Activated B cell treated with CpG ODN at 0.5 μM for 24 hours (primary cell): ENCODE measurements around the gene SFRP2. TPM values are rescaled to one million over a fixed set of nuclear protein-coding genes. Genes with fewer than 3 reads are reported as not detected.
A peak's percentile ranks its signal among the peaks of the same experiment; 100 is the strongest.

Source experiments
- ATAC-seq: fragments of 200-7000 bp; cut with Tn5 transposase; one replicate; pipeline ENCODE4 v1.10.0; 2021; ENCODE audit warnings: low read depth, mild to moderate bottlenecking, moderate library complexity
- CTCF ChIA-PET: fragments of 350-600 bp; sonication (Branson Sonifier 250); formaldehyde crosslinking; loops from one replicate; lab custom pipeline; 2021; ENCODE audit warnings: antibody characterized with exemption; lab: Charles Lee
- POLR2A ChIA-PET: fragments of 350-600 bp; sonication (Branson Sonifier 250); formaldehyde crosslinking; loops from one replicate; lab custom pipeline; 2021; ENCODE audit warnings: antibody characterized with exemption; lab: Charles Lee
- DNase-seq: peaks from one replicate; pipeline ENCODE4 v3.0.0; 2022
- H3K27ac Mint-ChIP-seq: one replicate; pipeline ENCODE4 v1.8.0; 2020; ENCODE audit warnings: mixed read lengths
- H3K27me3 Mint-ChIP-seq: one replicate; pipeline ENCODE4 v1.8.0; 2021; ENCODE audit warnings: mixed read lengths
- H3K36me3 Mint-ChIP-seq: one replicate; pipeline ENCODE4 v1.8.0; 2021; ENCODE audit warnings: low read depth, mixed read lengths
- H3K4me1 Mint-ChIP-seq: one replicate; pipeline ENCODE4 v1.8.0; 2021; ENCODE audit warnings: mixed read lengths
- H3K4me3 Mint-ChIP-seq: one replicate; pipeline ENCODE4 v1.8.0; 2020; ENCODE audit warnings: mild to moderate bottlenecking, mixed read lengths
- H3K9me3 Mint-ChIP-seq: one replicate; pipeline ENCODE4 v1.8.0; 2020; ENCODE audit warnings: mixed read lengths
- intact Hi-C: fragments of 100-400 bp; cut with micrococcal nuclease; formaldehyde crosslinking; loops from one replicate; pipeline ENCODE4 v1.15.1; 2024
- total RNA-seq: library from RNA; stranded (reverse); gene quantifications from 2 replicates; pipeline ENCODE4 v1.2.3, GENCODE V29; 2022
- TF ChIP-seq, protein P1 (sequence below): fragments of 200-600 bp; IDR thresholded peaks from one replicate; pipeline ENCODE4 v1.8.0; 2022; ENCODE audit warnings: antibody characterized with exemption, mild to moderate bottlenecking

The SFRP2 gene
- total RNA-seq, 1 donor from 2014 or later = not detected

DNA sequence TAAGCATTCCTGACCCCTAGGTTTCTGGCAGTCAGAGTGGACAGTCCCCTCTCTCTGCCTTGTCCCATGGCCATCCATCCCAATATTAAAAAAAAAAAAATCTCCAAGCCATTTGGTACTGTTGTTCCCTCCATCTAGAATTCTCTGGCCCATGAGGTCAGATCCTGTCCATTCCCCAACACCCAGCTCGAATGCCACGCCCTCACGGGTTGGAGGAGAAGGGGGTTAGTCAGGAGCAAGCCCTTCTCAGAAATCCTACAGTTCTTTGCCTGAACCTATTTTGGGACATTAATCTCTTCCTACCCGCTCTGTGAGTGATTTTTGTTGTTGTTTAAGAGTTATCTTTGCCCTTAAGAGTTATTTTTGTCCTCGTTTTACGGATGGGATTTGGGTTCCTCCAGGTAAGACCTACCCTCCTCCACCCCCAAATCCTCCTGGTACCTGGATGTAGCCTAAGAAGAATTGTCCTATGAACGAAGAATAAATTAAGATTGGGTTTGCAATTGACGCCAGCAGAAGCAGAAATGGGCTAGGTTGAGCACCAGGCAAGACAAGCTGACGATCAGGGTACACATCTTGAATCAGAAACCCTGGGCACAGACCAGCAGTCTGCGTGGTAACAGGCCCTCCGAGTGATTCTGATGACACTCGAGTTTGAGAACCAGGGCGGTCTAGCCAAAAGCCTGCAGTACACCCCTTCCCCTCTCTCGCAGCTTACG is 30.0 kb downstream of the SFRP2 start:
- no peak overlapping the region for H3K27ac Mint-ChIP-seq
- peak overlapping the region; percentile 52 for H3K4me3 Mint-ChIP-seq
- no peak for DNase-seq
- ChIA-PET CTCF (no interaction called here), POLR2A (no interaction called here)
- TF ChIP-seq, protein P1, sequence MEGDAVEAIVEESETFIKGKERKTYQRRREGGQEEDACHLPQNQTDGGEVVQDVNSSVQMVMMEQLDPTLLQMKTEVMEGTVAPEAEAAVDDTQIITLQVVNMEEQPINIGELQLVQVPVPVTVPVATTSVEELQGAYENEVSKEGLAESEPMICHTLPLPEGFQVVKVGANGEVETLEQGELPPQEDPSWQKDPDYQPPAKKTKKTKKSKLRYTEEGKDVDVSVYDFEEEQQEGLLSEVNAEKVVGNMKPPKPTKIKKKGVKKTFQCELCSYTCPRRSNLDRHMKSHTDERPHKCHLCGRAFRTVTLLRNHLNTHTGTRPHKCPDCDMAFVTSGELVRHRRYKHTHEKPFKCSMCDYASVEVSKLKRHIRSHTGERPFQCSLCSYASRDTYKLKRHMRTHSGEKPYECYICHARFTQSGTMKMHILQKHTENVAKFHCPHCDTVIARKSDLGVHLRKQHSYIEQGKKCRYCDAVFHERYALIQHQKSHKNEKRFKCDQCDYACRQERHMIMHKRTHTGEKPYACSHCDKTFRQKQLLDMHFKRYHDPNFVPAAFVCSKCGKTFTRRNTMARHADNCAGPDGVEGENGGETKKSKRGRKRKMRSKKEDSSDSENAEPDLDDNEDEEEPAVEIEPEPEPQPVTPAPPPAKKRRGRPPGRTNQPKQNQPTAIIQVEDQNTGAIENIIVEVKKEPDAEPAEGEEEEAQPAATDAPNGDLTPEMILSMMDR = no peak
- peaks cover 5% of the 10 kb centered on the region for H3K9me3 Mint-ChIP-seq
- no peak for ATAC-seq
- peaks cover 3% of the 10 kb centered on the region for H3K4me1 Mint-ChIP-seq
- intact Hi-C loops = no loop called here
- no peaks in the 10 kb centered on the region for H3K36me3 Mint-ChIP-seq
- peaks cover 55% of the 10 kb centered on the region for H3K27me3 Mint-ChIP-seq

DNA sequence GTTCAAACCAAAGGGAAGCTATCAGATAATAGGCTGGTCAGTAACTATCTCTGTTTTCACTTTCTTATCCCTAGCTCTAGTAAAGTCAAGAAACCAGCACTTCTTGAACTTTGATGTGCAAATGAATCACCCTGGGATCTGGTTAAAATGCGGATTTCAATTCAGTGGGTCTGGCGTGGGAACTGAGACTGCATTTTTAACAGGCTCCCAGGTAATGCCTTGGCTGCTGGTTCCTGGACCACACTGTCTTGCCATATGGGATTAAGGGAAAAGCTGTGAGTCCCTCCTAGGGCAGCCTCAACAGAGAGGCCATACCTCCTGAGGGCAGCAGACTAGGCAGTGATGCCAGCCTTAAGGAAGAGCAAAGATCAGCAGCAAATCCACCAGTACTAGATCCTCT is 30.7 kb downstream of the SFRP2 start:
- H3K27me3 Mint-ChIP-seq = peaks cover 50% of the 10 kb centered on the region
- no peak overlapping the region for H3K27ac Mint-ChIP-seq
- DNase-seq (no peak), ATAC-seq (no peak)
- TF ChIP-seq, protein P1 = no peak
- H3K4me3 Mint-ChIP-seq = no peak overlapping the region
- peaks cover 3% of the 10 kb centered on the region for H3K9me3 Mint-ChIP-seq
- no peaks in the 10 kb centered on the region for H3K36me3 Mint-ChIP-seq
- ChIA-PET POLR2A (no interaction called here), CTCF (no interaction called here)
- intact Hi-C loops = no loop called here
- H3K4me1 Mint-ChIP-seq = peaks cover 3% of the 10 kb centered on the region

DNA sequence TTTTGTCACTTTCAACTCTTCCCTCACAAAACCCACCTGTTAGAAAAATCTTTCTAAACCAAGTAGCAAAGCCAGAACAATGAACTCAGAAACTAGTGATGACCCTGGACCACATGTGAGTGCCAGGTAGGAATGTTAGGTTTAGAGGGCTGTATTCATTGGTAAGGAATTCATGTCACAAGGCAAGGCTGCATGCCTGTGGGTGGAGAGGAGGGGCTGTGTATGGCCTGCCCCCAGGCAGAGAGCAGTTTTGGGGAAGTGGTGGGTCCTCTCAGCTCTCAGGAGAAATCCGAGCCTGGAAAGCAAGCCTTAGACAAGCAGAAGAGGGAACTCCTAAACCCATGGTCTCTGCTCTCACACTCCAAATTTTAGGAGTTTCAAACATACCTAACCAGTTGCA is 31.5 kb downstream of the SFRP2 start:
- Mint-ChIP-seq H3K4me1 (peaks cover 3% of the 10 kb centered on the region), H3K27me3 (peaks cover 46% of the 10 kb centered on the region), H3K27ac (no peak overlapping the region), H3K4me3 (no peak overlapping the region), H3K36me3 (no peaks in the 10 kb centered on the region), H3K9me3 (peaks cover 3% of the 10 kb centered on the region)
- DNase-seq (no peak), ATAC-seq (no peak)
- CTCF ChIA-PET = no interaction called here
- POLR2A ChIA-PET = no interaction called here
- TF ChIP-seq, protein P1 = no peak
- intact Hi-C loops = no loop called here

DNA sequence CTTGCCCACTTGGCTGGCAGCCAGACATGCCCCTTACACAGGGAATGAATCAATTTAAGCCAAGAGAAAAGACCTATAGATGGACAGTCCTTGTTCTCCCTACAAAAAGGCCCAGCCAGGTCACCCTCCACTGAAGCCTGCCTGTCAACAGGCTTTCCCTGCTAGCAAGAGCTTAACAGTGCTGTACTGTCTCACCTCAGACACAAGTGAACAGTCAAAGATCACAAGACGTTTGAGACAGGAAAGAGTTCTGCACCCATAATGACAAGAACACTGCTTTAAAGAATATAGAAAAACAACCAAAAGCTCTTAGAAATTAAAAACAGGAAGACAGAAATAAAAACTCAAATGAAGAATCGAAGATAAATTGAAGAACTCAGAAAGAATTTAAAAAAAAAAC is 33.7 kb downstream of the SFRP2 start:
- TF ChIP-seq, protein P1 = no peak
- Mint-ChIP-seq H3K36me3 (no peaks in the 10 kb centered on the region), H3K4me3 (no peak overlapping the region), H3K27ac (no peak overlapping the region), H3K27me3 (peaks cover 40% of the 10 kb centered on the region), H3K9me3 (peaks cover 3% of the 10 kb centered on the region), H3K4me1 (peaks cover 3% of the 10 kb centered on the region)
- no peak for ATAC-seq
- ChIA-PET CTCF (no interaction called here), POLR2A (no interaction called here)
- no peak for DNase-seq
- intact Hi-C loops = no loop called here

DNA sequence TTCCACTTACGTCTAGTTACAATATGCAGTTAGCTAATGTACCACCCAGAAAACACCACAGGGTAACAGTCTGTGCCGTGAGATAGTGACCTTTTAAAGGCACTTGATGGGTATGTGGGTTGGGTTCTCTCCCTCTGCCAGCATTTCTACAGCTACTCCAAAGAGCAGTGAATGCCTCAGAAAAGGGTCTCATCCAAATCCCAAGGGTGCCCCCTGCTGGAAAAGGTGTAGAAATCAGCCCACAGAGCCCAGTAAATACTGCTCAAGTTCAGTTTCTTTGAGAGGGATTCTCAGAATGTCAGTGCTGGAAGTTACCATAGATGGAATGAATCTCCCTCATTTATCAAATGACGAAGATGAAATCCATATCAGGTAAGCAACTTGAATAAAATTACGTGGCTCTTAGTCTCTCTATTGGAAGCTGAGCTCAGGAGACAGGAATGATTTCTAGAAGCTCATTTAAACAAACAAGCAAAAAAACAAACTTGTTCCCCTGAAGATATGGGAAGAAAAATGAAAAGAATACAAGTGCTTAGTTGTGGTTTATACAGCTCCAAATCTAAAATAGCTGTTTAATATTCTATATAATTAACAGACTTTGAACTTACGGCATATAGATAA is 38.6 kb downstream of the SFRP2 start:
- peaks cover 13% of the 10 kb centered on the region for H3K27me3 Mint-ChIP-seq
- ChIA-PET CTCF (interaction anchor here (0.6 to 2.8 kb wide), 19 partner anchors 9 to 904 kb away, joined by 3 to 36 read pairs (median 3); no protein-coding TSS in a partner anchor), POLR2A (interaction anchor here (0.6 kb wide), 1 partner anchor 280 kb away, joined by 3 read pairs; no protein-coding TSS in a partner anchor)
- H3K4me1 Mint-ChIP-seq = no peaks in the 10 kb centered on the region
- H3K27ac Mint-ChIP-seq = no peak overlapping the region
- DNase-seq = no peak
- no peak overlapping the region for H3K4me3 Mint-ChIP-seq
- peak; percentile 57 for ATAC-seq
- H3K9me3 Mint-ChIP-seq = peaks cover 3% of the 10 kb centered on the region
- TF ChIP-seq, protein P1 = peak; percentile 19
- intact Hi-C loops = loop anchor here (1.0 to 5.0 kb wide), 7 partner anchors 107 to 904 kb away; partner anchors contain the start of gene MND1
- no peaks in the 10 kb centered on the region for H3K36me3 Mint-ChIP-seq
